ENCODE data around the gene IGDCC3.

IGDCC3 gene

GRCh38 chr15:65318870-65319356 is 58.9 kb downstream of the IGDCC3 start:
- peak; percentile 84 for DNase-seq

GRCh38 chr15:65312400-65312916 is 65.3 kb downstream of the IGDCC3 start:
- DNase-seq = no peak

- DNase-seq = no peak
Observed at GRCh38 chr15:65311760-65312159, 66.0 kb downstream of the IGDCC3 start.

GRCh38 chr15:65310431-65311137 is 67.2 kb downstream of the IGDCC3 start:
- DNase-seq = no peak

GRCh38 chr15:65309882-65310418 is 67.9 kb downstream of the IGDCC3 start:
- no peak for DNase-seq

GRCh38 chr15:65307978-65308377 is 69.8 kb downstream of the IGDCC3 start:
- no peak for DNase-seq

- no peak for DNase-seq
Observed at GRCh38 chr15:65306551-65306950, 71.3 kb downstream of the IGDCC3 start.

GRCh38 chr15:65305776-65306175 is 72.0 kb downstream of the IGDCC3 start:
- DNase-seq = no peak

- no peak for DNase-seq
Observed at GRCh38 chr15:65305150-65305758, 72.5 kb downstream of the IGDCC3 start.

- DNase-seq = peak; percentile 90
Observed at GRCh38 chr15:65304381-65305149, 73.2 kb downstream of the IGDCC3 start, which contains the start of gene RNU5B-1. TSS of gene RNU5B-1 (plus strand) at chr15:65304677.

- no peak for DNase-seq
Observed at GRCh38 chr15:65303687-65304380, 74.0 kb downstream of the IGDCC3 start.

- no peak for DNase-seq
Observed at GRCh38 chr15:65302061-65302460, 75.7 kb downstream of the IGDCC3 start.

- DNase-seq = no peak
Observed at GRCh38 chr15:65300924-65301441, 76.8 kb downstream of the IGDCC3 start.

- DNase-seq = no peak
Observed at GRCh38 chr15:65298731-65299130, 79.1 kb downstream of the IGDCC3 start.

- DNase-seq = no peak
Observed at GRCh38 chr15:65292938-65293518, 84.8 kb downstream of the IGDCC3 start.

GRCh38 chr15:65290228-65290627 is 87.6 kb downstream of the IGDCC3 start:
- no peak for DNase-seq

- no peak for DNase-seq
Observed at GRCh38 chr15:65289261-65289854, 88.4 kb downstream of the IGDCC3 start.

- no peak for DNase-seq
Observed at GRCh38 chr15:65287520-65287855, 90.3 kb downstream of the IGDCC3 start.

GRCh38 chr15:65286704-65287519 is 90.9 kb downstream of the IGDCC3 start, which contains the start of gene PARP16:
TSS of gene PARP16 (minus strand) at chr15:65286883. CDS start at chr15:65286426, 457 bp downstream.
- DNase-seq = peak; percentile 95

GRCh38 chr15:65286069-65286703 is 91.6 kb downstream of the IGDCC3 start:
- DNase-seq = no peak
